NCI-H748 treated with DMSO at 0.1 percent for 48 hours (cell line): ENCODE results near the gene MRPS11.
"Not testable (repeated sequence)": the region's sequence is repeated elsewhere in the genome, so short reads cannot be mapped to it uniquely, and the experiment has no call there.

Source experiments
- DNase-seq: peaks from one replicate; lab custom pipeline; 2025; lab: John Stamatoyannopoulos, UW

MRPS11 gene

GRCh38 chr15:88467073-88467934 is at the start of gene MRPS11, which contains the start of gene MRPL46:
MRPS11 (plus strand) TSS chr15:88467708; CDS start chr15:88467718, 10 bp downstream.
MRPL46 (minus strand) TSS chr15:88467388; CDS start chr15:88467377, 11 bp downstream.
- DNase-seq, result peak; percentile 72

DNA sequence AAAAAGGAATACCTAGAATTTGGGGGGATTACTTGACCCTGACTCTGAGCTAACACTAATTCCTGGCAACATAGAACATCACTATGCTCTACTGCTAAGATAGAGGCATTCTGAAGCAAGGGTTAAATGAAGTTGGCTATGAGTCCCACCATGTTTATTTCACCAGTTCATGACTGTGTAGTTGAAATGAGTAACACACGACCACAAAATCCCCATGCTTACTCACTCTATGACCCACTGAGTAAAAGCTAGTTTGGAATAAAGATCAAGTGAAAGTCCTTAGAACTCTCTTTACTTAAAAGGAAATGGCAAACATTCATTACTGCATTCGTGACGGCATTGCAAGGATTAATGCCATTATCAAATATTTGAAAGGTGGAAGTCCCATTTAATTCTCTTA is 47.7 kb upstream of the MRPS11 start:
- no peak for DNase-seq

DNA sequence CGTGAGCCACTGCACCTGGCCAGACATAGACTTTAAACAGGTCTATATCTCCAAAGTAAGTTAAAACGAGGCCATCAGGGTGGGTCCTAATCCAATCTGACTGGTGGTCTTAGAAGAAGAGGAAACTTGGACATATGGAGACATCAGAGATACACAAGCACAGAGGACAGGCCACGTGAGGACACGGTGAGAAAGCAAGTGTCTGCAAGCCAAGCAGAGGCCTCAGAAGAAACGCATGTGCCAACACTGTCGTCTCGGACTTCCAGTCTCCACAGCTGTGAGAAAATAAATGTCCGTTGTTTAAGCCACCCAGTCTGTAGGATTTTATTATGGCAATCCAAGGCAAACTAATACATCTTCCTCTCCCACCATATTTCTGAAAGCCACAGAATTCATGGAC is 44.2 kb upstream of the MRPS11 start:
- DNase-seq, result no peak

DNA sequence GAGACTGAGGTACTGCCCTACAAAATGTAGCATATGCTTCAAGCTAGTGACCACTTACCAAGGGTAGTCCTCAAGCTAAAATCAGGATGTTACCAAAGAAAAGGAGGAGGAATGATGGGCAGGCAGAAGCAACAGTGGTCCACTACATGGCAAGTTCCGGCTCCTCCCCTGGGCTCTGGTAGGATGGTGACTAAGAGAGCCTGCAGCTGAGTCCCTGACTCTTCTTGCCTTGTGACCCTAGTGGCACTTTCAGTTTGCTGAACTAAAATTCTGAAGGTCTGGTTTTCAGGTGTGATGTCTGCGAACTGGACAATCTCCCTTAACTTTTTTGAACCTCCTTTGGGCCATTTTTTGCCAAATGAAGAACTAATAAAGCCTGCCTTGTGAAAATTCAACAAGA is 41.2 kb upstream of the MRPS11 start:
- no peak for DNase-seq

DNA sequence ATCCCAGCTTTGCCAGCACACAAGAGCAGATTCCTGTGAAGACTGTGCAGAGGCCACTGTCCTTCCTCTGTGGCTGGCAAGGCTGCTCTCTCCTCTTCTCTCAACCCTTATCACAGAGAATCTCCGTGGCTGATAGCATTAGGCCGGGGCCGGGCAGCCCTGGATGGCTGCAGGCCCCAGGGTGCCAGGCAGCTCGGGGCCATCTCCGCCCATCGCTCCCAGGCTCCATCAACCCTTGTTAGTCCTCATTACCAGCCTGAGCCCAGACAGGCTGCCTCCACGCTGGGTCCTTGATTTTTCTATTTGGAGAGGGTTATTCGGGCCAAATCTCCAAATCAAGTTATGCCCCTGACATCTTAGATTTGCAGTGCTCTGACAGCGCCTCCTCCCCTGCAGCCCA is 39.5 kb upstream of the MRPS11 start:
- DNase-seq, result no peak

GRCh38 chr15:88428805-88429605 is 38.5 kb upstream of the MRPS11 start:
- no peak for DNase-seq

GRCh38 chr15:88430051-88430450 is 37.5 kb upstream of the MRPS11 start:
- no peak for DNase-seq

GRCh38 chr15:88431441-88431840 is 36.1 kb upstream of the MRPS11 start:
- DNase-seq, result no peak

GRCh38 chr15:88433046-88433685 is 34.3 kb upstream of the MRPS11 start:
- DNase-seq, result no peak

DNA sequence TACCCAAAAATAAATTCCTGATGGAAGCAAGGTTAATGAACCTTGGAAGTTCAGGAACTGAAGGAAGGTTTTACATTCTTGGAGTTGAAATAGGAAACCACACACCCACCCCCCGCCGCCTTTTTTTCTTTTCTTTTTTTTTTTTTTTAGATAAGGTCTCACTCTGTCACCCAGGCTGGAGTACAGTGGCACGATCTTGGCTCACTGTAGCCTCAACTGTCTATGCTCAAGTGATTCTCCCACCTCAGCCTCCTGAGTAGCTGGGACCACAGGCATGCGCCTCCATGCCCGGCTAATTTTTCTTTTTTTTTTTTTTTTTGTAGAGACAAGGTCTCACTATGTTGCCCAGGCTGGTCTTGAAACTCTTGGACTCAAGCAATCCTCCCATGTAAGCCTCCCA is 33.4 kb upstream of the MRPS11 start:
- not testable (repeated sequence) for DNase-seq

DNA sequence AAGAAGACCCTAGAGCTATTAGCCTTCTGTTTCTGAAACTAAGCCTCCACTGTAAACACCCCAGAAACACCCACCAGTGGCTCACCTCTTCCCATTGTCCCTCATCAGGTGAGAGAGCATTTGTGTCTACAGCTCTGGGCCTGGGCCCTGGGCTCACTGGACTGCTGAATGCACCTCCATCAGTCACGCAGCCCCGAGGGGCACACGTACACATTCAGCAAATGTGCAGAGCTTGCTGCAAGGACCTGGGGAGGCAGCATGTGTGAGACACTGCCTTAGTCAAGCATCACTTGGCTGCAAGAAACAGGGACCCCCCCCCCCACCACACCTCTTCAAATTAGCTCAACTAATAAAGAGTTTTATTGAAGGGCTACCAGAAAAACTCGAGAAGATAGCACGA is 29.3 kb upstream of the MRPS11 start:
- no peak for DNase-seq

GRCh38 chr15:88440021-88440420 is 27.5 kb upstream of the MRPS11 start:
- no peak for DNase-seq

GRCh38 chr15:88441076-88441730 is 26.3 kb upstream of the MRPS11 start:
- DNase-seq, result no peak

DNA sequence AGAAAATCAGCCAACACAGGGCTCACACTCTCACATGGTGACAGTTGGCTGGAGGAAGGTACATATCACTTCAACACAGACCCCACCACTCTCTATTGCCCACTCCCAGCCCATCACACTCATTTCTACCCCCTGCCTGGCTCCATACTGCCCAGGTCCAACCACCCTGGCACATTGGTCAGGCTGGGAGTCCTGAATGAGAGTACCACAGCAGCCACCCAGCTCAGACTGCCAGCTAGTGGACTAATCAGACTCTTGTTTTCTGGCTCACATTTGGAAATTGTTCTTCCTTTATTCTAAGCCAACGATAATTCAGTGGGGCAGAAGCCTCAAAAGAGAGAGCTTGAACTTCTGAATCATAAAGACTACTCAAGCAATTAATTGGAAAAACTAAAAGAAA is 20.3 kb upstream of the MRPS11 start:
- DNase-seq, result no peak

DNA sequence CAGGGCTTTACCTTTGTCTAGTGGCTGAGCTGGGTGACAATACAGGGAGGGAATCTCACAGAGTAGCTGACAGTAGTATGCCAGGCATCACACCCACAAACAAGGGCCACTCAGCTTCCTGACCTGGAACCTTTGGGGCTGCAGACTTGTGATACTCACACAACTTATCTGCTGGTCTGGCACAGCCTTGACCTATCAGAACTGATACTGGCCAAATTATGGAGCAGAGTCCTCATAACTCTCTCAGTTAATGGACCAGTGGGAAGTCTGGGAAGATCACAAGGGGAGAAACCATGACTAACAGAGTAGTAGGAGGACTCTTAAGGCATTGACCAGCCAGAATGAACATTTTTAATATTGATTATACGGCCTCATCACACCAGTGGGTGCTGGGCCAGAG is 19.8 kb upstream of the MRPS11 start:
- no peak for DNase-seq

GRCh38 chr15:88448991-88449461 is 18.5 kb upstream of the MRPS11 start:
- DNase-seq, result no peak

- no peak for DNase-seq
These were observed 17.9 kb upstream of the MRPS11 start for GRCh38 chr15:88449581-88449980.

GRCh38 chr15:88450125-88450798 is 17.2 kb upstream of the MRPS11 start:
- no peak for DNase-seq

GRCh38 chr15:88453651-88454050 is 13.9 kb upstream of the MRPS11 start:
- DNase-seq, result no peak

DNA sequence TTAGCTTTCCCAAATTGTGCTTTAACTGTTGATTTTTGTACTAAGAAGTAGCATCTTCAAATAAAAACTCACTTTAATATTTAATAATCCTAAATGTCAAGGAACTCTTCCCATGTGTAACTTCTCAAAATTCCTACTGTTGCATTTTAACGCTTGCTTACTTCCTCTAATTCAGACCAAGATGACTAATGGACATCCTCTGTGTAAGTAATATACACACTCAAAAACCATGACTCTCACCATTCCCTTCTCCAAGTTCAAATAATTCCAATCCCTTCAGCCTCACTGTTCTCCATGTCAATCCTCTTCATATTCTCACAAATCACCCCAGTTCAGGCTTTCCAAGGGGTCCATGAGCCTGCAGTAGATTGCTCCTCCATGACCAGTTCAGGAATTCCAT is 13.3 kb upstream of the MRPS11 start:
- DNase-seq, result no peak
